Panc1 (cell line): ENCODE data around the gene GOLGB1. TPM values are rescaled to one million over a fixed set of nuclear protein-coding genes. Genes with fewer than 3 reads are reported as not detected.
"Not testable (repeated sequence)": the region's sequence is repeated elsewhere in the genome, so short reads cannot be mapped to it uniquely, and the experiment has no call there.

Source experiments
- ATAC-seq: fragments of 200-7000 bp; cut with Tn5 transposase; 2 replicates; pipeline ENCODE4 v1.9.1; 2020; ENCODE audit warnings: mild to moderate bottlenecking, moderate library complexity
- BruUV-seq: library from RNA; stranded (reverse); fragments of 400-500 nt; replicated peaks from 2 replicates; lab custom pipeline; 2021; lab: Mats Ljungman, UMichigan
- CTCF ChIA-PET: fragments of 300-600 bp; sonication (Branson Sonifier 250); formaldehyde crosslinking; loops from one replicate; lab custom pipeline; 2022; ENCODE audit warnings: antibody characterized with exemption; lab: Charles Lee
- POLR2A ChIA-PET: fragments of 300-600 bp; sonication (Branson Sonifier 250); formaldehyde crosslinking; loops from one replicate; lab custom pipeline; 2022; ENCODE audit warnings: antibody characterized with exemption; lab: Charles Lee
- DNase-seq: peaks from one replicate; pipeline ENCODE4 v3.0.0-alpha.2; 2010; ENCODE audit warnings: low read depth, low spot score
- H3K27ac ChIP-seq: 2 replicates; pipeline ENCODE4 v1.5.1; 2011; ENCODE audit warnings: mild to moderate bottlenecking, low read length, inconsistent platforms
- H3K27me3 ChIP-seq: fragments of 200-500 bp; sonication (Bioruptor generic); 2 replicates; pipeline ENCODE4 v1.6.0; 2014; ENCODE audit warnings: low read length, inconsistent platforms; ENCODE audit not compliant: control insufficient read depth, insufficient read depth
- H3K36me3 ChIP-seq: fragments of 200-500 bp; sonication (Bioruptor generic); 2 replicates; pipeline ENCODE4 v1.5.1; 2014; ENCODE audit warnings: inconsistent platforms, mild to moderate bottlenecking, low read length, moderate library complexity; ENCODE audit not compliant: control insufficient read depth, insufficient read depth
- H3K4me1 ChIP-seq: 2 replicates; pipeline ENCODE4 v1.5.1; 2011; ENCODE audit warnings: inconsistent platforms, mild to moderate bottlenecking, low read length, moderate library complexity; ENCODE audit not compliant: control insufficient read depth, insufficient read depth
- H3K4me3 ChIP-seq, 2 experiments: 2 replicates each; pipeline ENCODE4 v1.5.1; 2011 to 2012; ENCODE audit warnings: low read depth in 2 of 2, low read length in 2 of 2, mild to moderate bottlenecking in 2 of 2, inconsistent platforms in 1 of 2, moderate library complexity in 1 of 2
- H3K9me3 ChIP-seq: fragments of 200-500 bp; sonication (Bioruptor generic); 2 replicates; pipeline ENCODE4 v1.5.1; 2014; ENCODE audit warnings: low read depth, mild to moderate bottlenecking, inconsistent platforms, low read length, moderate library complexity; ENCODE audit not compliant: control insufficient read depth, insufficient read depth
- POLR2AphosphoS5 ChIP-seq: IDR thresholded peaks from 2 replicates; pipeline ENCODE4 v1.6.1; 2012; ENCODE audit warnings: mild to moderate bottlenecking, low read depth, low read length, moderate library complexity
- SIN3A ChIP-seq: IDR thresholded peaks from 2 replicates; pipeline ENCODE4 v1.6.1; 2012; ENCODE audit warnings: low read depth, mild to moderate bottlenecking, low read length, moderate library complexity, borderline replicate concordance; ENCODE audit not compliant: insufficient read depth
- TCF7L2 ChIP-seq: IDR thresholded peaks from 2 replicates; pipeline ENCODE4 v1.6.1; 2011; ENCODE audit warnings: mild to moderate bottlenecking, low read depth, low read length, inconsistent platforms
- in situ Hi-C: cut with HindIII; loops from 2 replicates; pipeline ENCODE4 v1.10.0; 2016; ENCODE audit warnings: low sequenced_read_pairs, low pct_unique_long_range_greater_than_20kb
- intact Hi-C: fragments of 100-400 bp; cut with micrococcal nuclease; formaldehyde crosslinking; loops from one replicate; pipeline ENCODE4 v1.10.0; 2022; ENCODE audit not compliant: unreplicated experiment
- total RNA-seq: library from RNA; stranded (reverse); gene quantifications from one replicate; pipeline ENCODE4 v1.2.1, GENCODE V29; 2021; ENCODE audit not compliant: unreplicated experiment
- TF ChIP-seq, protein P1 (sequence below), 2 experiments: IDR thresholded peaks; 2 replicates each; pipeline ENCODE4 v1.6.1; 2011 to 2012; ENCODE audit warnings: low read depth in 2 of 2, control low read depth in 1 of 2, low read length in 1 of 2, mild to moderate bottlenecking in 1 of 2, moderate library complexity in 1 of 2; ENCODE audit not compliant: insufficient read depth in 1 of 2
- TF ChIP-seq, protein P2 (sequence below): fragments of 450-650 bp; IDR thresholded peaks from 2 replicates; pipeline ENCODE4 v1.5.1; 2017; ENCODE audit warnings: mild to moderate bottlenecking

Gene GOLGB1
- total RNA-seq, 1 experiment from 2014 or later, result 49.7 TPM

DNA sequence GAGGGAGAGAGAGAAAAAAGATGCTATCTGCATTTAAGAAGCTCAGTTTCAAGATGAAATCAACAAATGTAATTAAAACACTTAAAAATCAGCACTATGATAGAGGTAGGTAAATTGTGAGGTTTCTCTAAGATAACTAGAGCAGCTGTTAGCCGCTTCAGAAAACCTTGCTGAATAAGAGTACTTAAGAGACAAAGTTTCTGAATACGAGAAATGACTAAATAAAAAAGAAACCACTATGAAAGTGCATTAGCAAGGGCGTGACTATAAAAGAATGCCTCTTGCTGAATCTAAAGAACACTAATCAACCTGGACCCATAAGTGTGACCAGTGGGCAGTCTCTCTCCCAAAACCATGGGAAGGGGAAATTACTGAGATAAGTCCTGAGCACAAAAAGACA, 43.5 kb upstream of the GOLGB1 start:
- intact Hi-C loops, result no loop called here

DNA sequence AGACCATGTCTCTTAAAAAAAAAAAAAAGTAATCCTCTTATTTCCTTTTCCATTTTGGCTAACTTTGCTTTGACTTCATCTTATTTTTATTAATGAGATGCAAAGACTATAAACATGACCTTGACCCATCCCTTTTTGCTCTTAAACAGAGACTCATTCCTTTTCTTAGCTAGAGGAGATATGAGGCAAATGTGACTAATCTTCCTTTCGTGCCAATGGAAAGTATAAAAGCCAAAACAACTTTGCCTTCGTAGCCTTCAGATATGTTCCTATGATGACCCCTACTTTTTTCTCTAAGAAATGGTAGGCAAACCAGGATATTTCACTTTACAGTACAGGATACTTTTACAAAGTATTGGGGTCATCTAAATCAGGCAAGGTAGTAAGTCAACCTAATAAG, 36.9 kb upstream of the GOLGB1 start:
- ChIA-PET POLR2A (interaction anchor here (0.7 kb wide), 1 partner anchor 62 kb away, joined by 3 read pairs; no protein-coding TSS in a partner anchor), CTCF (no interaction called here)
- peaks cover 34% of the 10 kb centered on the region for H3K36me3 ChIP-seq
- H3K27ac ChIP-seq, result no peak overlapping the region
- intact Hi-C loops (no loop called here), in situ Hi-C loops (no loop called here)
- H3K9me3 ChIP-seq, result no peaks in the 10 kb centered on the region
- H3K4me1 ChIP-seq, result no peaks in the 10 kb centered on the region
- TF ChIP-seq, protein P1, sequence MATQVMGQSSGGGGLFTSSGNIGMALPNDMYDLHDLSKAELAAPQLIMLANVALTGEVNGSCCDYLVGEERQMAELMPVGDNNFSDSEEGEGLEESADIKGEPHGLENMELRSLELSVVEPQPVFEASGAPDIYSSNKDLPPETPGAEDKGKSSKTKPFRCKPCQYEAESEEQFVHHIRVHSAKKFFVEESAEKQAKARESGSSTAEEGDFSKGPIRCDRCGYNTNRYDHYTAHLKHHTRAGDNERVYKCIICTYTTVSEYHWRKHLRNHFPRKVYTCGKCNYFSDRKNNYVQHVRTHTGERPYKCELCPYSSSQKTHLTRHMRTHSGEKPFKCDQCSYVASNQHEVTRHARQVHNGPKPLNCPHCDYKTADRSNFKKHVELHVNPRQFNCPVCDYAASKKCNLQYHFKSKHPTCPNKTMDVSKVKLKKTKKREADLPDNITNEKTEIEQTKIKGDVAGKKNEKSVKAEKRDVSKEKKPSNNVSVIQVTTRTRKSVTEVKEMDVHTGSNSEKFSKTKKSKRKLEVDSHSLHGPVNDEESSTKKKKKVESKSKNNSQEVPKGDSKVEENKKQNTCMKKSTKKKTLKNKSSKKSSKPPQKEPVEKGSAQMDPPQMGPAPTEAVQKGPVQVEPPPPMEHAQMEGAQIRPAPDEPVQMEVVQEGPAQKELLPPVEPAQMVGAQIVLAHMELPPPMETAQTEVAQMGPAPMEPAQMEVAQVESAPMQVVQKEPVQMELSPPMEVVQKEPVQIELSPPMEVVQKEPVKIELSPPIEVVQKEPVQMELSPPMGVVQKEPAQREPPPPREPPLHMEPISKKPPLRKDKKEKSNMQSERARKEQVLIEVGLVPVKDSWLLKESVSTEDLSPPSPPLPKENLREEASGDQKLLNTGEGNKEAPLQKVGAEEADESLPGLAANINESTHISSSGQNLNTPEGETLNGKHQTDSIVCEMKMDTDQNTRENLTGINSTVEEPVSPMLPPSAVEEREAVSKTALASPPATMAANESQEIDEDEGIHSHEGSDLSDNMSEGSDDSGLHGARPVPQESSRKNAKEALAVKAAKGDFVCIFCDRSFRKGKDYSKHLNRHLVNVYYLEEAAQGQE (IDR thresholded peaks at IDR 0.05; ENCODE audit: insufficient read depth in 1 of 2, low read depth in 2 of 2, low read length in 1 of 2), result no peak
- TF ChIP-seq POLR2AphosphoS5 (no peak), SIN3A (no peak), TCF7L2 (no peak)
- TF ChIP-seq, protein P2, sequence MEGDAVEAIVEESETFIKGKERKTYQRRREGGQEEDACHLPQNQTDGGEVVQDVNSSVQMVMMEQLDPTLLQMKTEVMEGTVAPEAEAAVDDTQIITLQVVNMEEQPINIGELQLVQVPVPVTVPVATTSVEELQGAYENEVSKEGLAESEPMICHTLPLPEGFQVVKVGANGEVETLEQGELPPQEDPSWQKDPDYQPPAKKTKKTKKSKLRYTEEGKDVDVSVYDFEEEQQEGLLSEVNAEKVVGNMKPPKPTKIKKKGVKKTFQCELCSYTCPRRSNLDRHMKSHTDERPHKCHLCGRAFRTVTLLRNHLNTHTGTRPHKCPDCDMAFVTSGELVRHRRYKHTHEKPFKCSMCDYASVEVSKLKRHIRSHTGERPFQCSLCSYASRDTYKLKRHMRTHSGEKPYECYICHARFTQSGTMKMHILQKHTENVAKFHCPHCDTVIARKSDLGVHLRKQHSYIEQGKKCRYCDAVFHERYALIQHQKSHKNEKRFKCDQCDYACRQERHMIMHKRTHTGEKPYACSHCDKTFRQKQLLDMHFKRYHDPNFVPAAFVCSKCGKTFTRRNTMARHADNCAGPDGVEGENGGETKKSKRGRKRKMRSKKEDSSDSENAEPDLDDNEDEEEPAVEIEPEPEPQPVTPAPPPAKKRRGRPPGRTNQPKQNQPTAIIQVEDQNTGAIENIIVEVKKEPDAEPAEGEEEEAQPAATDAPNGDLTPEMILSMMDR, result no peak
- ATAC-seq (no peak), DNase-seq (no peak)
- H3K4me3 ChIP-seq, result no peak overlapping the region
- no peaks in the 10 kb centered on the region for H3K27me3 ChIP-seq
- BruUV-seq, result no TSS peak

More for the DNA sequence above, 43.5 kb upstream of the GOLGB1 start:
- H3K27ac ChIP-seq, result no peak overlapping the region
- no peaks in the 10 kb centered on the region for H3K4me1 ChIP-seq
- peaks cover 39% of the 10 kb centered on the region for H3K36me3 ChIP-seq
- BruUV-seq, result no TSS peak
- ChIA-PET POLR2A (no interaction called here), CTCF (interaction anchor here (0.7 kb wide), 1 partner anchor 1190 kb away, joined by 3 read pairs; no protein-coding TSS in a partner anchor)
- TF ChIP-seq TCF7L2, result no peak
- no peak for TF ChIP-seq POLR2AphosphoS5
- TF ChIP-seq, protein P2, result no peak
- TF ChIP-seq, protein P1 (IDR thresholded peaks at IDR 0.05; ENCODE audit: insufficient read depth in 1 of 2, low read depth in 2 of 2, low read length in 1 of 2), result no peak
- no peak for TF ChIP-seq SIN3A
- no peaks in the 10 kb centered on the region for H3K27me3 ChIP-seq
- DNase-seq (no peak), ATAC-seq (no peak)
- no peaks in the 10 kb centered on the region for H3K9me3 ChIP-seq
- H3K4me3 ChIP-seq, result no peak overlapping the region
- in situ Hi-C loops, result no loop called here

DNA sequence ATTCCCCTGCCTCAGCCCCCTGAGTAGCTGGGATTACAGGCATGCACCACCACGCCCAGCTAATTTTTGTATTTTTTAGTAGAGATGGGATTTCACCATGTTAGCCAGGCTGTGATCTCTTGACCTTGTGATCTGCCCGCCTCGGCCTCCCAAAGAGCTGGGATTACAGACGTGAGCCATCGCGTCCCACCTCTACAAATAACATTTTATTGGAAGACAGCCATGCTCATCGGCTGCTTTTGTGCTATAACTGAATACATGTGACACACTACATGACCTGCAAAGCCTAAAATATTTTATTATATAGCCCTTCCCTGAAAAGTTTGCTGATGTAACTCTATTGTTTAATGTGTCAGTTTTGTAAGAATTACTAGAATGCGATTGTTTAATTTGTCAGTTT, 33.2 kb upstream of the GOLGB1 start:
- H3K27me3 ChIP-seq, H3K4me1 ChIP-seq, POLR2A ChIA-PET, H3K9me3 ChIP-seq, ATAC-seq, H3K4me3 ChIP-seq, CTCF ChIA-PET, DNase-seq, in situ Hi-C loops, H3K27ac ChIP-seq, intact Hi-C loops, BruUV-seq: not testable (repeated sequence)
- peaks cover 21% of the 10 kb centered on the region for H3K36me3 ChIP-seq
